NCI-H187 (cell line): ENCODE measurements around the gene SPATA33.

ENCODE experiments used
- DNase-seq, 2 experiments: peaks; one replicate each; lab custom pipeline; 2025; lab: John Stamatoyannopoulos, UW

Gene SPATA33

DNA sequence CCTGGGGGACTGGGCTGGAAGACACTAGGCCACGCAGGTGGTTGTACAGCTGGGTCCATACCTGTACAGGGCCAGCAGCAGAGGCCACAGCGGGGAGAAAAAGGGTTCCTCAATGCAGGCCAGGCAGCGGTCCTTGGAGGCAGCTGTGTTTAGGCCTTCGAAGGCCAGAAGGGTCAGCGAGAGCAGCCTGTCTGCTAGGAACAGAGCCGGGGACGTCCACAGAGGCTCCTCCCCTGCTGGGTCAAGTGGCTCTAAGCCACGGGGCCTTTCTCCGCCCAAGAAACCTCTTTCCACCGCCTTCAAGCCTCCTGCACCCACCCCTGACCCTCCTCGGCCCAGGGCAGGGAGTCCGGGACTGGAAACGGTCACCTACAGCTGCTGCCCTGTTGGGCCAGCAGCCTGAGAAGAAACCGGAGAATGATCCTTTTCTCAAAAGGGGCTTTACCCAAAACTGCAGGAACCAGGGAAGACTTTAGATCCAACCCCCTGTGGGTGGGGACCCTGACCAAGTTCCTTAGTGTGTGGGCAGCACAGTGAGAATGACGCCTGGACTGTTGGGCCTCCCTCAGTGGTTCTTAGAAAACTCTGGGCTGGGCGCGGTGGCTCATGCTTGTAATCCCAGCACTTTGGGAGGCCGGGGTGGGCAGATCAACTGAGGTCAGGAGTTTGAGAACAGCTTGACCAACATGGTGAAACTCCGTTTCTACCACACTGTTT lies 52.2 kb downstream of the SPATA33 start:
- no peak for DNase-seq

DNA sequence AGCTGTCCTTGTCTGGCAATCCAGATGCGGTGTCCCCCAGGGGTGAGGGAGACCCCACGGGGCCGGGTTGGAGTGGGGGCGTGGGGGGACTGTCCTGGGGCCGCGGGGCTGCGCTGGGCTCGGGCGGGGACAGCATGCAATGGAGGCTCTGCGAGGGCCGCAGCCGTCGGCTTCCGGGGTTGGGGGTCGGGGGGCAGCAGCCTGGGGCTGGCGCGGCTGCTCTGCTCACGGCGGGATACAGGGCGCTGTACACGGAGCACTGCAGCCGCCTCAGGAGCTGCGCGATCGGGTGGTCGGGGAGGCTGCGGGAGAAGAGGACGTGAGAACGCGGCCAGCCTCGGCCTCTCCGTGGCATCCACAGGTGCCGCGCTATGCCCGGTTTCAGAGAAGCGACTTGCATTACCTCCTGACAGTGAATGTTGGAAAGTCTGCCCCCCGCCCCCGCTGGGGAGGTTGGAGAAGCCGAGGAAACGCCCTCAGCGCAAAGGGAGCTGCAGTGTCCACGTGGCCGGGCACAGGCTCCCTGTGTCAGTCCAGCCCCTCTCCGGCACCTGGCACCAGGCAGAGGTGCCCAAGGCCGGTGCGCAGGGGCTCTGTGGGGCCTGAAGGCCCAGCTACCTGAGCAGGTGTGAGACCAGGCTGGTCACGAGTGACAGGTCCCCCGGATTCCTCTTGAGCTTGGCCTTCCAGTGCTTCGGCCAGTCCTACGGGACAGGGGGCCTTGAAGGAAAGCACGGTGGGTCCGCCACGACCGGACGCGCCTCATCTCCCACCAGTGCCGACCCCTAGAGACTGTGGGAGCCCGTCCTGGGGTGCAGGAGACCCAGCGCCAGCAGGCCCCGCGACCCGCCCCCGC lies 53.3 kb downstream of the SPATA33 start:
- DNase-seq: no peak

DNA sequence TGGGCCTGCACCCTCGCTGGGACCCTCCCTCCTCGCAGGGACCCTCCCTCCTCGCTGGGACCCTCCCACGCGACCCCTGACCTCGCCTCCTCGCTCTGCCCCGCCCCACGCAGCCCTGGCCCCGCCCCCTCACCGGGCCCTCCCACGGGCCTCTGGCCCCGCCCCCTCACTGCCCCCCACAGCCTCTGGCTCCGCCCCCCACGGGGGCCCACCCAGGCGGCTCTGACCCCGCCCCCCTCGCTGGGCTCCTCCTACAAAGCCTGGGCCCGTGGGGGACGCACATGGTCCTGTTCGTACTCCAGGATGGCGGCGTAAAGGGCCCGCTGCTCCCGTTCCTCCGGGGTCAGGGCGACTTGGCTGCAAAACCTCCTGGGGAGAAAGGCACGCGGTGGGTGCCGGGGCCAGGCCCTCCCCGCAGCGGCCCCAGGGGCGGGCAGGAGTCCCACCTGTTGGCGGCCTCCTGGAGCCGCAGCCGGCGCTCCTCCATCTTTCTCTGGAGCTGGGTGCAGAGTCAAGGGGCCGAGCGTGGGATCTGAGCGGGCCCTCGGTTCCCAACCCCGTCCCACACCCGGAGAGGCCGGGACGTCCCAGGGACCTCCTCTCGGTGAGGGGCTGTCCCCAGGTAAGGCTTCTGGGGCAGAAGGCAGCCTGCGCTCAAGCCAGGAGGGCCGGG lies 54.1 kb downstream of the SPATA33 start:
- DNase-seq: no peak

DNA sequence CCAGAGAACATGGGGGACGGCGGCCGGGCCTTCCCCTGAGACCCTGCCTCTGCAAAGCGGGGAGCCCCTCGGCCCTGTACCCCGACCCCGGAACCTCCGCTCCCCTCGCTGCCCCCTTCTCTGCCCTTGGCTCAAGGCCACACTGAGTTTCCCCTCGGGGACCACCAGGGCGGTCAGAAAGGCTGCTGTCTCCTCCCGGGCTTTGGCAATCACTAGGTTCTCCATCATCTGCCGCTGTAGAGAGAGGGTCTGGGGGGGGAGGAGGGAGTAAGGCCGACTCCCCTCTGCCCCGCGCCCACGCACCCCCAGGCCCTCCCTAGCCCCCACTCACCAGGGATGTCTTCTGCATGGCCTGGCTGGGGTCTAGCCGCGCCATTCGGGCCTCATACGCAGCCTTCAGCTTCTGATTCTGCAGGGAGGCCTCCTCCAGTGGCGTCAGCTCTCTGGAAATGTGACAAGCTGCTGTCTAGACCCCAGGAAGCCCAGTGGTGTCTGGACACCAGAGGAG lies 54.7 kb downstream of the SPATA33 start:
- no peak for DNase-seq

DNA sequence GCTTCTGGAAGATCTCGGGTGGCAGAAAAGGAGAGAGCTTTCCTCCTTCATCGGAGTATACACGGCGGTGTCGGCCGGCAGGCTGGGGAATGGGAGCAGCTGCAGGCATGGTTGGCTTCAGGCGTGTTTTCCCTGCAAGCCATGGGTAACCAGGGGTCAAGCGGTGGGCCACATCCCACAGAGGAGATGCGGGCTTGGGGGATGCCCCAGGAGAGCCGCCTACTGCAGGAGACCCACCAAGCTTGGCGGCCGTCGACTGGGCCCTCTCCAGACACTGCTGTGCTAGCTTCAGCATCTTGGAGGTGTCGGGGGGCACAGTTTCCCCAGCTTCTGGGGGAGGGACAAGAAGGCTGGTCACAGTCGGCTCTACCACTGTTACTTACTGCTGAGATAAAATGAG lies 58.9 kb downstream of the SPATA33 start:
- DNase-seq: no peak

DNA sequence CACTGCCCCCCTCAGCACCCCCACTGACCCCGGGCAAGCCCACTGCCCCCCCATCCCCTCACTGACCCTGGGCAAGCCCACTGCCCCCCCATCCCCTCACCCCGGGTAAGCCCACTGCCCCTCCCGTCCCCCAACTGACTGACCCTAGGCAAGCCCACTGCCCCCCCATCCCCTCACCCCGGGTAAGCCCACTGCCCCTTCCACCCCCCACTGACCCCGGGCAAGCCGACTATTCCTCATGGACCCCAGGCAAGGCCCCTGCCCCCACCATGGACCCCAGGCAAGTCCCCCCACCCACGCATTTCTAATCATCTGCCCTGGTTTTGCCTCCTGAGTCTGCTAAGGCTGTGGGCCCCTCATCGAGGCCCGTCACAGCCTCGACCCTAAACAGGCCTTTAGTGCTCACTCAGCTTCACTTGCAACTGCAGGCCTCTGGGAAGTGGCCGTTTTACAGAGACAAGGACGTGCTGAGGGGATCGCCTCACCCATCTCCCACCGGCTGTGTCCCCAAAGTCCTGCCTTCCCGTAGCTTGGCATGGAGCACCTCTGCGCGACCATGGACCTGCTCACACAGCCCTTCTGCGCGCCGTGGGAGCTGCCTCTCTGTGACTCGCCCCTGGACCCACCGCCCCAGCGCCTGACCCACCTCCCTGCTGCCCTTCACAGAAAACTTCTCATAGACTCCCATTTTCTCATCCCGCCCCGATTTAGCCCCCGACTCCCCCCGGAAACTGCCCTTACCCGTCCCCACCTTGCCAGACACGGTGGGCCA lies 59.5 kb downstream of the SPATA33 start:
- DNase-seq: no peak

DNA sequence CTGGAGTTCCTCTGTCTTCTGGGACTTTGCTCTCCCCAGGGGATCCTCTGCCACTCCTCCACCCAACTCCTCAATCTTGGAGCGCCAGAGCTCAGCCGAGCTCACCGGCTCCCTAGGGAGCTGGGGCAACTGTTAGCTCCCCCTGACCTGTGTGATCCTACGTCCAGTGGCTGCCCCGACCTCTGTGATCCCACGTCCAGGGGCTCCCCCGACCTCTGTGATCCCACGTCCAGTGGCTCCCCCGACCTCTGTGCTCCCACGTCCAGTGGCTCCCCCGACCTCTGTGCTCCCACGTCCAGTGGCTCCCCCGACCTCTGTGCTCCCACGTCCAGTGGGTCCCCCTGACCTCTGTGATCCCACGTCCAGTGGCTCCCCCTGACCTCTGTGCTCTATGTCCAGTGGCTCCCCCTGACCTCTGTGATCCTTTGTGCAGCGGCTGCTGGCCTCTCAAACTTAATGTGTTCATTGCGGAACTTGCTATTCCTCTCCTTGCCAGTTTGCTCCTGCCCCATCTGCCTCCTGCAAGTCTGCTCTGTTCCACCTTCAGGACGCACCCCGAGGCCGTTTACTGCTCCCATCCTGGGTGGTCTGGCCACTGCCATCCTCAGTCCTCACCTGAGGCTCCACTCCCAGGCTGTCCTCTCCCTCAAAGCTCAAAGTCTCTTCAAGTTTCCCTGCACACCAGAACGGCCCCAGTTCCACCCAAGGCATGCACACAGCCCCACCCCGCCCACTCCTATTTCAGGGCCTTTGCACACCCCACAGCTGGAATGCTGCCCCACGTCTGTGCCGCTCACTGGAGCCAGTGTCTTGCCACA lies 60.3 kb downstream of the SPATA33 start:
- DNase-seq: no peak
